MM.1S (cell line): ENCODE measurements around the gene SERP2.

Experiments used
- CTCF ChIP-seq: fragments of 300-600 bp; sonication (generic); IDR thresholded peaks from 2 replicates; pipeline ENCODE4 v1.5.1; 2016; ENCODE audit warnings: antibody characterized with exemption, low read length, mixed read lengths
- EZH2 ChIP-seq: fragments of 300-600 bp; sonication (generic); optimal IDR thresholded peaks from 2 replicates; pipeline ENCODE3; 2017; ENCODE audit warnings: low read depth, mild to moderate bottlenecking, antibody characterized with exemption, low read length, mixed read lengths
- EZH2phosphoT487 ChIP-seq: fragments of 300-600 bp; sonication (generic); IDR thresholded peaks from 2 replicates; pipeline ENCODE4 v1.6.1; 2018; ENCODE audit warnings: antibody characterized with exemption, low read length

- TF ChIP-seq CTCF (no peak), EZH2phosphoT487 (no peak), EZH2 (no peak)
Observed at GRCh38 chr13:44417446-44417845, 43.8 kb downstream of the SERP2 start.
